ENCODE data around the gene ATXN1.

DNA sequence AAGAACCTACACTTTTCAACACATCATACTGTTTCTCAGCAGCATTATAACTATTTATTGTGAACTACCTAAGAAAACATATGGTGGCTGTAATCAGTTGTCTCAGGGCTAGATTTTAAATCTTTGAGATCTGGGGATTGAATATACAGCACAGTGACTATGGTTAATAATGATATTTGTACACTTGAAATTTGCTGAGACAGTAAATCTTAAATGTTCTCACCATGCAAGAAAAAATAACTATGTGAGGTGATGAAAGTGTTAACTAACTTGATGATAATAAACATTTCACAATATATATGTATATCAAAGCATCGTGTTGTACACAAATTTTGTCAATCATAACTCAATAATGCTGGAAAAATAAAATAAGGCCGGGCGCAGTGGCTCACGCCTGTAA, 113.8 kb downstream of the ATXN1 start:
- TF ChIP-seq, protein P1, sequence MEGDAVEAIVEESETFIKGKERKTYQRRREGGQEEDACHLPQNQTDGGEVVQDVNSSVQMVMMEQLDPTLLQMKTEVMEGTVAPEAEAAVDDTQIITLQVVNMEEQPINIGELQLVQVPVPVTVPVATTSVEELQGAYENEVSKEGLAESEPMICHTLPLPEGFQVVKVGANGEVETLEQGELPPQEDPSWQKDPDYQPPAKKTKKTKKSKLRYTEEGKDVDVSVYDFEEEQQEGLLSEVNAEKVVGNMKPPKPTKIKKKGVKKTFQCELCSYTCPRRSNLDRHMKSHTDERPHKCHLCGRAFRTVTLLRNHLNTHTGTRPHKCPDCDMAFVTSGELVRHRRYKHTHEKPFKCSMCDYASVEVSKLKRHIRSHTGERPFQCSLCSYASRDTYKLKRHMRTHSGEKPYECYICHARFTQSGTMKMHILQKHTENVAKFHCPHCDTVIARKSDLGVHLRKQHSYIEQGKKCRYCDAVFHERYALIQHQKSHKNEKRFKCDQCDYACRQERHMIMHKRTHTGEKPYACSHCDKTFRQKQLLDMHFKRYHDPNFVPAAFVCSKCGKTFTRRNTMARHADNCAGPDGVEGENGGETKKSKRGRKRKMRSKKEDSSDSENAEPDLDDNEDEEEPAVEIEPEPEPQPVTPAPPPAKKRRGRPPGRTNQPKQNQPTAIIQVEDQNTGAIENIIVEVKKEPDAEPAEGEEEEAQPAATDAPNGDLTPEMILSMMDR (conservative IDR thresholded peaks at IDR 0.05; ENCODE audit: low read length), result no peak
- no peak for TF ChIP-seq EZH2phosphoT487 (IDR thresholded peaks at IDR 0.05; ENCODE audit: borderline replicate concordance)

Data from Loucy (cell line).